HT-29 (cell line): ENCODE data around the gene TAP2. TPM values are rescaled to one million over a fixed set of nuclear protein-coding genes. Genes with fewer than 3 reads are reported as not detected.

Experiments
- DNase-seq: peaks from one replicate; pipeline ENCODE4 v3.0.0-alpha.2; 2015; ENCODE audit warnings: low spot score
- total RNA-seq: library from RNA; depleted of rRNA; stranded (reverse); fragments of >200 nt; shearing (Covaris generic); gene quantifications from 2 replicates; pipeline ENCODE4 v1.2.3, GENCODE V29; 2014; rRNA removed

Gene TAP2
- total RNA-seq, 1 experiment from 2014 or later = 54.9 TPM

DNA sequence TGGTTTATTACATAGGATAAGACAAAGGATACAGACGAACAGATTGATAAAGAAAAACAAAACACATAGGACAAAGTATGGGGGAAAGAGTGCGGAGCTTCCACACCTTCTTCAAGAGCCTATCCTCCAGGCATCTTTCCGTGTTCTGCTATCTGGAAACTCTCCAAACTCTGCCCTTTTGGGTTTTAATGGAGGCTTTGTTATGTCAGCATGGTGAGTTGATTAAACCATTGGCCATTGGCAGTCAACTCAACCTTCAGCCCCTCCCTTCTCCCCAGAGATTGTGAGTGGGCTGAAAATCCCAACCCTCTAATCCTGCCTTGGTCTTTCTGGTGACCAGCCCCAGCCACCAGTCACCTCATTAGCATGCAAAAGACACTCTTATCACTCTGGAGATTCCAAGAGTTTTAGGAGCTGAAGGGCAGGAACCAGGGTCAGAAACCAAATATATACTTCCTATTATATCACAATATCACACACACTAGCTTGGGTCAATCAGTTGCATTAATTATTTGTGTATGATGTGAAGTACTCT lies 45.6 kb downstream of the TAP2 start:
- no peak for DNase-seq

DNA sequence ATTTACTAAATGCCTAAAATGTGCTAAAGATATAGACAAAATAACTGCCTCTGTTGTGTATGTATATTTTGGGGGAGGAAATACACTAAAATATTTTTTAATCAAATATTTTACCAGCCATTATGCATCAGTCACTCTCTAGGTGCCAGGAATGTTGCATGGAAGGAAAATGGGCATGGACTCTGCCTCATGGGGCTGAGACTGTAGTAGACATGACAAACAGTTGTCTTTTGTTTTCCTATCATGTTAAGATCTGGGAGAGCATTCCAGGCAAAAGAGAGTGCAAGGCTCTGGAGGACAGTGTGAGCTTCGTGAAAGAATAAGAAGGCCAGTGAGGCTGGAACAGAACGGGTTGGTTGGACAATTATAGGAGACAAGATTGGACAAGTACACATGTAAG lies 48.2 kb downstream of the TAP2 start:
- no peak for DNase-seq

Other genes starting within 250 kb of the TAP2 start
- not detected in 2 replicates for gene HLA-DRB1, start 248.9 kb downstream of the TAP2 start, total RNA-seq
- not detected in 2 replicates for gene HLA-DQA1, start 201.3 kb downstream of the TAP2 start, total RNA-seq
- gene HLA-DQB1, start 172.1 kb downstream of the TAP2 start, total RNA-seq = not detected in 2 replicates
- gene HLA-DQA2, start 97.3 kb downstream of the TAP2 start, total RNA-seq = not detected in 2 replicates
- not detected in 2 replicates for gene HLA-DQB2, start 75.2 kb downstream of the TAP2 start, total RNA-seq
- gene HLA-DOB, start 21.7 kb downstream of the TAP2 start, total RNA-seq = not detected in 2 replicates
- gene PSMB8, start 5.3 kb upstream of the TAP2 start, total RNA-seq = 27.1 and 29.3 TPM in 2 replicates
- gene TAP1, start 15.0 kb upstream of the TAP2 start, total RNA-seq = 15.2 and 20.9 TPM in 2 replicates
- gene PSMB9, start 15.5 kb upstream of the TAP2 start, total RNA-seq = 2.1 and 4.4 TPM in 2 replicates
- gene HLA-DMB, start 102.3 kb upstream of the TAP2 start, total RNA-seq = 2.1 and 3.3 TPM in 2 replicates
- 8.5 and 9.0 TPM in 2 replicates for gene HLA-DMA, start 114.4 kb upstream of the TAP2 start, total RNA-seq
- 144 and 147 TPM in 2 replicates for gene BRD2, start 129.9 kb upstream of the TAP2 start, total RNA-seq
- gene HLA-DOA, start 170.9 kb upstream of the TAP2 start, total RNA-seq = 0.03 and 0.23 TPM in 2 replicates
- gene HLA-DPA1, start 234.9 kb upstream of the TAP2 start, total RNA-seq = not detected in 2 replicates
- not detected in 2 replicates for gene HLA-DPB1, start 237.3 kb upstream of the TAP2 start, total RNA-seq